CD4-positive, CD25-positive, alpha-beta regulatory T cell (primary cell): ENCODE results near the gene RPS21. TPM values are rescaled to one million over a fixed set of nuclear protein-coding genes. Genes with fewer than 3 reads are reported as not detected.

ENCODE experiments used
- ATAC-seq, 2 donors: fragments of 150-1000 bp; cut with Tn5 transposase; one replicate each; pipeline ENCODE4 v1.10.0; 2021; ENCODE audit warnings: low read depth in 2 of 2, moderate number of reproducible peaks in 2 of 2, moderate library complexity in 1 of 2
- DNase-seq, 3 donors: peaks; one replicate each; pipeline versions ENCODE4 v3.0.0 to v3.0.0-alpha.2; 2012 to 2022; ENCODE audit warnings: mixed read lengths in 1 of 3
- H3K27ac ChIP-seq: one replicate; pipeline ENCODE4 v1.7.0; 2013; ENCODE audit warnings: mild to moderate bottlenecking, low read length; ENCODE audit not compliant: insufficient read depth, poor library complexity, severe bottlenecking
- H3K27me3 ChIP-seq: one replicate; pipeline ENCODE4 v1.7.0; 2013; ENCODE audit warnings: low read length; ENCODE audit not compliant: control insufficient read depth, insufficient read depth
- H3K36me3 ChIP-seq: one replicate; pipeline ENCODE4 v1.7.0; 2013; ENCODE audit warnings: mild to moderate bottlenecking, low read length, moderate library complexity; ENCODE audit not compliant: control insufficient read depth, insufficient read depth
- H3K4me1 ChIP-seq: 2 replicates; pipeline ENCODE4 v1.7.0; 2013; ENCODE audit warnings: mild to moderate bottlenecking, low read length; ENCODE audit not compliant: insufficient read depth, control insufficient read depth, poor library complexity, severe bottlenecking
- H3K4me3 ChIP-seq: one replicate; pipeline ENCODE4 v1.7.0; 2013; ENCODE audit warnings: low read depth, mild to moderate bottlenecking, low read length, moderate library complexity
- H3K9me3 ChIP-seq, 2 experiments: 1 replicate in 1 of 2; 2 replicates in 1 of 2; pipeline ENCODE4 v1.7.0; 2013; ENCODE audit warnings: low read length in 2 of 2, mild to moderate bottlenecking in 1 of 2, moderate library complexity in 1 of 2; ENCODE audit not compliant: control insufficient read depth in 2 of 2
- H3K27ac Mint-ChIP-seq, 3 donors: one replicate each; pipeline ENCODE4 v1.8.0; 2020 to 2022; ENCODE audit warnings: mild to moderate bottlenecking in 3 of 3, mixed read lengths in 3 of 3, moderate library complexity in 2 of 3
- H3K27me3 Mint-ChIP-seq: one replicate; pipeline ENCODE4 v1.8.0; 2022; ENCODE audit warnings: mild to moderate bottlenecking, mixed read lengths
- H3K36me3 Mint-ChIP-seq: one replicate; pipeline ENCODE4 v1.8.0; 2020; ENCODE audit warnings: mixed read lengths
- H3K4me1 Mint-ChIP-seq, 4 donors: one replicate each; pipeline ENCODE4 v1.8.0; 2020 to 2022; ENCODE audit warnings: mixed read lengths in 4 of 4, mild to moderate bottlenecking in 1 of 4
- H3K4me3 Mint-ChIP-seq, 4 donors: one replicate each; pipeline ENCODE4 v1.8.0; 2020 to 2022; ENCODE audit warnings: mild to moderate bottlenecking in 4 of 4, mixed read lengths in 4 of 4, moderate library complexity in 3 of 4
- H3K9me3 Mint-ChIP-seq, 7 donors: one replicate each; pipeline ENCODE4 v1.8.0; 2020 to 2022; ENCODE audit warnings: mixed read lengths in 7 of 7, mild to moderate bottlenecking in 3 of 7, moderate library complexity in 2 of 7
- polyA plus RNA-seq, 4 donors: library from polyadenylated mRNA; unstranded; fragments of 300-500 nt; fragmentation: Illumina TruSeq; gene quantifications; one replicate each; pipeline ENCODE4 v1.2.3, GENCODE V29; 2021
- total RNA-seq: library from RNA; stranded (reverse); gene quantifications from one replicate; pipeline ENCODE4 v1.2.3, GENCODE V29; 2022

RPS21 gene
- total and polyA plus RNA-seq, 5 donors from 2014 or later: 1,945 to 3,094 (median 2,256) TPM

- Mint-ChIP-seq H3K9me3 (no peaks in the 10 kb centered on the region), H3K4me3 (no peak overlapping the region), H3K27ac (no peak overlapping the region), H3K36me3 (no peaks in the 10 kb centered on the region), H3K27me3 (no peaks in the 10 kb centered on the region), H3K4me1 (no peaks in the 10 kb centered on the region)
- Histone ChIP-seq H3K4me1 (no peaks in the 10 kb centered on the region), H3K4me3 (no peak overlapping the region), H3K27me3 (no peaks in the 10 kb centered on the region), H3K27ac (no peak overlapping the region), H3K9me3 (no peaks in the 10 kb centered on the region), H3K36me3 (no peaks in the 10 kb centered on the region)
- no peak for ATAC-seq
- no peak for DNase-seq
These were observed 32.0 kb downstream of the RPS21 start for GRCh38 chr20:62418709-62419487.

- no peak for ATAC-seq
- H3K27ac Mint-ChIP-seq: no peak overlapping the region
These were observed 32.9 kb downstream of the RPS21 start for GRCh38 chr20:62419759-62420158.

GRCh38 chr20:62420846-62421715 lies 34.2 kb downstream of the RPS21 start:
- Mint-ChIP-seq H3K4me3 (no peak overlapping the region), H3K36me3 (no peaks in the 10 kb centered on the region), H3K9me3 (no peaks in the 10 kb centered on the region), H3K27ac (no peak overlapping the region), H3K4me1 (no peaks in the 10 kb centered on the region), H3K27me3 (no peaks in the 10 kb centered on the region)
- Histone ChIP-seq H3K27ac (no peak overlapping the region), H3K27me3 (no peaks in the 10 kb centered on the region), H3K36me3 (no peaks in the 10 kb centered on the region), H3K4me1 (no peaks in the 10 kb centered on the region), H3K4me3 (no peak overlapping the region), H3K9me3 (no peaks in the 10 kb centered on the region)
- no peak for DNase-seq
- no peak for ATAC-seq

More at GRCh38 chr20:62419759-62420158, 32.9 kb downstream of the RPS21 start:
- Mint-ChIP-seq H3K4me3 (no peak overlapping the region), H3K9me3 (no peaks in the 10 kb centered on the region), H3K4me1 (no peaks in the 10 kb centered on the region), H3K36me3 (no peaks in the 10 kb centered on the region), H3K27me3 (no peaks in the 10 kb centered on the region)
- Histone ChIP-seq H3K9me3 (no peaks in the 10 kb centered on the region), H3K27me3 (no peaks in the 10 kb centered on the region), H3K27ac (no peak overlapping the region), H3K36me3 (no peaks in the 10 kb centered on the region), H3K4me1 (no peaks in the 10 kb centered on the region), H3K4me3 (no peak overlapping the region)
- DNase-seq: no peak

- no peaks in the 10 kb centered on the region for H3K4me1 ChIP-seq
- ATAC-seq: no peak
These were observed 34.8 kb downstream of the RPS21 start for GRCh38 chr20:62421716-62421990.

GRCh38 chr20:62422636-62423325 lies 35.9 kb downstream of the RPS21 start:
- no peaks in the 10 kb centered on the region for H3K9me3 Mint-ChIP-seq

More at GRCh38 chr20:62421716-62421990, 34.8 kb downstream of the RPS21 start:
- DNase-seq: no peak
- H3K4me3 Mint-ChIP-seq: no peak overlapping the region
- H3K27ac Mint-ChIP-seq: no peak overlapping the region
- no peaks in the 10 kb centered on the region for H3K27me3 Mint-ChIP-seq
- no peaks in the 10 kb centered on the region for H3K9me3 Mint-ChIP-seq
- no peaks in the 10 kb centered on the region for H3K36me3 Mint-ChIP-seq
- Histone ChIP-seq H3K4me3 (no peak overlapping the region), H3K9me3 (no peaks in the 10 kb centered on the region), H3K27ac (no peak overlapping the region), H3K36me3 (no peaks in the 10 kb centered on the region), H3K27me3 (no peaks in the 10 kb centered on the region)
- H3K4me1 Mint-ChIP-seq: no peaks in the 10 kb centered on the region

GRCh38 chr20:62423326-62423706 lies 36.4 kb downstream of the RPS21 start:
- Histone ChIP-seq H3K27ac (no peak overlapping the region), H3K4me3 (no peak overlapping the region), H3K36me3 (no peaks in the 10 kb centered on the region), H3K4me1 (no peaks in the 10 kb centered on the region), H3K9me3 (no peaks in the 10 kb centered on the region), H3K27me3 (no peaks in the 10 kb centered on the region)
- Mint-ChIP-seq H3K4me1 (no peaks in the 10 kb centered on the region), H3K36me3 (no peaks in the 10 kb centered on the region), H3K9me3 (no peaks in the 10 kb centered on the region), H3K27ac (no peak overlapping the region), H3K27me3 (no peaks in the 10 kb centered on the region), H3K4me3 (no peak overlapping the region)
- DNase-seq (no peak), ATAC-seq (no peak)

More at GRCh38 chr20:62422636-62423325, 35.9 kb downstream of the RPS21 start:
- Histone ChIP-seq H3K36me3 (no peaks in the 10 kb centered on the region), H3K9me3 (no peaks in the 10 kb centered on the region), H3K27me3 (no peaks in the 10 kb centered on the region), H3K4me1 (no peaks in the 10 kb centered on the region), H3K27ac (no peak overlapping the region), H3K4me3 (no peak overlapping the region)
- DNase-seq: no peak
- H3K4me3 Mint-ChIP-seq: no peak overlapping the region
- no peaks in the 10 kb centered on the region for H3K36me3 Mint-ChIP-seq
- no peaks in the 10 kb centered on the region for H3K4me1 Mint-ChIP-seq
- H3K27me3 Mint-ChIP-seq: no peaks in the 10 kb centered on the region
- H3K27ac Mint-ChIP-seq: no peak overlapping the region
- no peak for ATAC-seq

GRCh38 chr20:62424249-62425107 lies 37.6 kb downstream of the RPS21 start:
- no peaks in the 10 kb centered on the region for H3K27me3 Mint-ChIP-seq
- Histone ChIP-seq H3K4me1 (no peaks in the 10 kb centered on the region), H3K4me3 (no peak overlapping the region), H3K27me3 (no peaks in the 10 kb centered on the region), H3K36me3 (no peaks in the 10 kb centered on the region), H3K27ac (no peak overlapping the region), H3K9me3 (no peaks in the 10 kb centered on the region)
- H3K27ac Mint-ChIP-seq: no peak overlapping the region
- ATAC-seq (no peak), DNase-seq (no peak)
- H3K9me3 Mint-ChIP-seq: no peaks in the 10 kb centered on the region
- no peaks in the 10 kb centered on the region for H3K4me1 Mint-ChIP-seq
- H3K36me3 Mint-ChIP-seq: no peaks in the 10 kb centered on the region
- no peak overlapping the region for H3K4me3 Mint-ChIP-seq
